NCI-H146 treated with DMSO at 0.1 percent for 48 hours (cell line): ENCODE measurements around the gene ADAMTS19.

Experiments
- DNase-seq: peaks from one replicate; lab custom pipeline; 2025; ENCODE audit not compliant: unreplicated experiment; lab: John Stamatoyannopoulos, UW

Gene ADAMTS19

GRCh38 chr5:129748913-129749880 is 289.1 kb downstream of the ADAMTS19 start:
- no peak for DNase-seq

- no peak for DNase-seq
Measured at GRCh38 chr5:129760636-129761325, 300.7 kb downstream of the ADAMTS19 start.

- DNase-seq, result no peak
Measured at GRCh38 chr5:129763651-129764050, 303.6 kb downstream of the ADAMTS19 start.

GRCh38 chr5:129766798-129767197 is 306.7 kb downstream of the ADAMTS19 start:
- no peak for DNase-seq

GRCh38 chr5:129767927-129768380 is 307.9 kb downstream of the ADAMTS19 start:
- peak; percentile 58 for DNase-seq

- no peak for DNase-seq
Measured at GRCh38 chr5:129768735-129769134, 308.6 kb downstream of the ADAMTS19 start.

GRCh38 chr5:129770024-129770820 is 310.1 kb downstream of the ADAMTS19 start:
- DNase-seq, result no peak

GRCh38 chr5:129771058-129771838 is 311.1 kb downstream of the ADAMTS19 start:
- DNase-seq, result no peak

GRCh38 chr5:129773376-129773775 is 313.3 kb downstream of the ADAMTS19 start:
- DNase-seq, result no peak

- DNase-seq, result no peak
Measured at GRCh38 chr5:129781594-129781993, 321.5 kb downstream of the ADAMTS19 start.
